ENCODE results near the gene ZNF273.
"Not testable (repeated sequence)": the region's sequence is repeated elsewhere in the genome, so short reads cannot be mapped to it uniquely, and the experiment has no call there.

The ZNF273 gene

GRCh38 chr7:64902806-64903721, at the start of gene ZNF273:
Gene ZNF273, plus strand, starts transcription at chr7:64903273. Its CDS starts 45 bp downstream, at chr7:64903318.
- DNase-seq (ENCODE audit: low read depth, low spot score) = peak; percentile 81

DNA sequence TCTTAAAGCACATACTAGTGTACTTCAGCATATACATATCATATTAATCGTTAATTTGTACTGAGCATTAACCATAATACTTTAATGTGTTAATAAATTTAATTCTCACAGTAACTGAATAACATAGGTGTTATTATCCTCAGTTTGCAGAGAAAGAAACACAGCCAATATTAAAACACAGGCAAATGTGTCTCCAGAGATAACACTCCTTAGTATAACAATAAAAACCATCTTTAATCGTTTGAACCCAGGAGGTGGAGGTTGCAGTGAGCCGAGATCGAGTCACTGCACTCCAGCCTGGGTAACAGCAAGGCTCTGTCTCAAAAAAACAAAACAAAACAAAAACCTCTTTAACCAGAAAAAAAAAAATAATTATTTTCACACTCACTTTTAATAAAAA, 49.4 kb upstream of the ZNF273 start:
- no peak for DNase-seq (ENCODE audit: low read depth, low spot score)

GRCh38 chr7:64854969-64855368, 48.1 kb upstream of the ZNF273 start:
- DNase-seq (ENCODE audit: low read depth, low spot score) = no peak

DNA sequence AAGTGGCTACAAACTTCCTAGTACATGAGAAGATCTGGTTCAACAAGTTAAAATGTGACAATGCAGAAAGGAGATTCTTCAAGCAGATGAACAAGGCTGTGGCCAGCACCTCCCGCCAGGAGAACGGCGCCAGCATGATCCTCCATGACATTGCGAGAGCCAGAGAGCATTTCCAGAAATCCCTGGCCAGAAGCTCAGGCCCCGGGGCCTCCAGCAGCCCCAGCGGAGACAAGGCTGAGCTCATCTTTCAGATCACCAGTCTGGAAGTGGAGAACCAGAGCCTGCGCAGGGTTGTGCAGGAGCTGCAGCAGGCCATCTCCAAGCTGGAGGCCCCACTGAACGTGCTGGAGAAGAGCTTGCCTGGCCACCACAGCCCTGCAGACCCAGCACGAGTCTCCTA, 40.1 kb upstream of the ZNF273 start:
- DNase-seq (ENCODE audit: low read depth, low spot score) = no peak

DNA sequence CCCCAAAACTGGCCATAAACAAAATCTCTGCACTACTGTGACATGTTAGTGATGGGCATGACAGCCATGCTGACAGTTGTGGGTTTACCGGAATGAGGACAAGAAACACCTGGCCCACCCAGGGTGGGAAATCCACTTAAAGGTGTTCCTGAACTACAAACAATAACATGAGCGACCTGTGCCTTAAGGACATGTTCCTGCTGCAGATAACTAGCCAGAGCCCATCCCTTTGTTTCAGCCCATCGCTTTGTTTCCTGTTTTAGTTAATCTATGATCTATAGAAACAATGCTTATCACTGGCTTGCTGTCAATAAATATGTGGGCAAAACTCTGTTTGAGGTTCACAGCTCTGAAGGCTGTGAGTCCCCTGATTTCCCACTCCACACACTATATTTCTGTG, 39.5 kb upstream of the ZNF273 start:
- not testable (repeated sequence) for DNase-seq (ENCODE audit: low read depth, low spot score)

DNA sequence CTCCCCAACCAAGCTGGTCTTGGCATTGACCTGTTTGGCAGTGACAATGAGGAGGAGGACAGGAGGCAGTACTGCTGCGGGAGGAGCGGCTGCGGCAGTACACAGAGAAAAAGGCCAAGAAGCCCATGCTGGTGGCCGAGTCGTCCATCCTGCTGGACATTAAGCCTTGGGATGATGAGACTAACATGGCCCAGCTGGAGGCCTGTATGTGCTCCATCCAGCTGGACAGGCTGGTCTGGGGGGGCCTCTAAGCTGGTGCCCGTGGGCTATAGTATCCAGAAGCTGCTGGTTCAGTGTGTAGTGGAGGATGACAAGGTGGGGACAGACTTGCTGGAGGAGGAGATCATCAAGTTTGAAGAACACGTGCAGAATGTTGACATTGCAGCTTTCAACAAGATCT, 39.1 kb upstream of the ZNF273 start:
- DNase-seq (ENCODE audit: low read depth, low spot score) = no peak

GRCh38 chr7:64867863-64868440, 35.1 kb upstream of the ZNF273 start:
- no peak for DNase-seq (ENCODE audit: low read depth, low spot score)

- no peak for DNase-seq (ENCODE audit: low read depth, low spot score)
Observed at GRCh38 chr7:64868499-64868898, 34.6 kb upstream of the ZNF273 start.

GRCh38 chr7:64869121-64869725, 33.9 kb upstream of the ZNF273 start:
- DNase-seq (ENCODE audit: low read depth, low spot score) = no peak

DNA sequence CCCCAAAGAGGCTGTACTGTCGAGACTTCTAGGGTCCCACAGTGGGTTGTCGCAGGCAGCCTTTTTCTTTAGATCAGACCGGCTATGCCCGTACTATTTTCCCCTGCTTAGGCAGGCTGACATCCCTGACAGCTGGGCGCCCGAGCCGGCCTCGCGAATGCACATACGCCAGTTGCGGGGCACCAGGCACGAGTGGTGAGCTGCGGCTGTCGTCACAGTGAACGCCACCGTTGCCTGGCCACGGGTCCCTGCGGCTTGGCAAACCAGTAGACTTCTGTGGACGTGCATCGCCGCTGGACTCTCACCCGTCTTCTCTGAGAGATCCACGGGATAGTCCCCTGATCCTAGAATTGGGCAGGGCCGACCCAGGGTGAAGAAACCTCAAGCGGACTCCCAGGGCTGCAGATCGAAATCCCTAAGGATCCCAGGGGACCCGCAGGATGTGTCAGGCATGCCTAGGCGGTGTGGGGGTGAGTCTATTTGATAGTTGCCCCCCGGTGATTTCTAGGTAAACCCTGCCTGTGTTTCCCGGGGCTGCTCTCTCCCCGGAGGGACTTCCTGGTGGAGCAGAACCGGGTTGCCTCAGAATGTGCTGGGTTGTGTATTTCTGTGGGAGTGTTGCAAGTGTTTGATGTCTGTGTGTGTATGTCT, 33.0 kb upstream of the ZNF273 start:
- no peak for DNase-seq (ENCODE audit: low read depth, low spot score)

DNA sequence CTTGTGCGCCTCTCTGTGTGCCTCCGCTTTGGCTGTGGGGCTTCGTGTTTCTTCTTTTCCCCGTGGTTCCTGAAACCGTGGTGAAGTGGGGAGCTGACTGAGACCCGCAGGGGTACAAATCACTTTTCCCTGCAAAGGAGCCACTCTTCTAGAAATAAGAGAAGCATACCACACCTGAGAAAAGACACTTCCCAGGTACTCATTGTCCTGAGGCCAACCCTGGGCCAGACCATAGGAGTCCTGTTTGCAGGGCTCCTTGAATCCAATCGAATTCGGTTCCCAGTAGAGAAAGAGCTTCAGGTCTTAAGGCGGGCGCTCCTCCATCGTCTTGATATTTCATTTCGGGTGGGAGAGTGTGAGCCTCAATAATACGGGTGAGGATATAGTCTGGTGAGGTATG, 32.4 kb upstream of the ZNF273 start:
- no peak for DNase-seq (ENCODE audit: low read depth, low spot score)

DNA sequence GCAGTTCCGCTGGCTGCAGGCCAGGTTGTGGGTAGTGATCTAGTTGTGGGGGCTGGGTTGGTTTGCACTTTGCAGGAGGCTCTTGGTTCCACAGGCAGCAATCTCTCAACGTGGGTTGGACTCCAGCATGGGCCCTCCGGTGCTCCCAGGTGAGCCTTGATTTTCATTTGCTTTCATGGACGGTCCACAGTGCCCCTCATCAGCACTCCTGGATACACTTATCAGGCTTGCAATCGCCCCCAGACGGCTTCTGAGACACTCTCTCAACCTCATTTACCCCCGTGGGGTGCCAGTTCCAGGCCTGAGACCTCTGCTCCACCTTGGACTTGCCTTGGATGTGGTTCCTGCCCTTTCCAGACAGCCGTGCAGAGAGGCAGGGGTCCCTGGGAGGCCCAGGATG, 31.3 kb upstream of the ZNF273 start:
- no peak for DNase-seq (ENCODE audit: low read depth, low spot score)

GRCh38 chr7:64872351-64873154, 30.5 kb upstream of the ZNF273 start:
- no peak for DNase-seq (ENCODE audit: low read depth, low spot score)

DNA sequence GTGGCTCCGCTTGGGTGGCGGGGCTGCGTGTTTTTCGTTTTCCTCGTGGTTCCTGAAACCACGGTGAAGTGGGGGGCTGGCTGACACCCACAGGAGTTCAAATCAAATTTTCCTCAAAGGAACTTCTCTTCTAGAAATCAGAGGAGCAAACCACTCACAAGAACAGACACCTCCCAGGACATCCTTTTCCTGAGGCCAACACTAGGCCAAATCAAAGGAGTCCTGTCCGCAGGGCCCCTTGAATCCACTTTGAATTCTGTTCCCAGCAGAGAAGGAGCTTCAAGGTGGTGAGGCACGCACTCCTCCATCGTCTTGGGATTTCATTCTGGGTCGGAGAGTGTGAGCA, 29.9 kb upstream of the ZNF273 start:
- no peak for DNase-seq (ENCODE audit: low read depth, low spot score)

GRCh38 chr7:64873517-64873916, 29.6 kb upstream of the ZNF273 start:
- DNase-seq (ENCODE audit: low read depth, low spot score) = no peak

DNA sequence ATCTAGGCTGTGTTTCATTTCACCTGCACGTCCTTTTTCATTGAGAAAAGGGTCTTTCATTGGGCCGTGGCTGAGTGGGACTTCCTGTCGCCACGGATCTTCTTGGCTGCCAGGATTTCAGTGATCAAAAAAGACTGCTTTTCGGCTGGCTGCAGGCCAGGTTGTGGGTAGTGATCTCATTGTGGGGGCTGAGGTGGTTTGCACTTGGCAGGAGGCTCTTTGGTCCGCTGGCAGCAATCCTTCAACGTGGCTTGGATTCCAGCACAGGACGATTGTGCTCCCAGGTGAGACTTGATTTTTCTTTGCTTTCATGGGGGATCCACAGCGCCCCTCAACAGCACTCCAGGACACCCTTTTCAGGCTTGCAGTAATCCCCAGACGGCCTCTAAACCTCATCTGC, 29.0 kb upstream of the ZNF273 start:
- DNase-seq (ENCODE audit: low read depth, low spot score) = no peak

DNA sequence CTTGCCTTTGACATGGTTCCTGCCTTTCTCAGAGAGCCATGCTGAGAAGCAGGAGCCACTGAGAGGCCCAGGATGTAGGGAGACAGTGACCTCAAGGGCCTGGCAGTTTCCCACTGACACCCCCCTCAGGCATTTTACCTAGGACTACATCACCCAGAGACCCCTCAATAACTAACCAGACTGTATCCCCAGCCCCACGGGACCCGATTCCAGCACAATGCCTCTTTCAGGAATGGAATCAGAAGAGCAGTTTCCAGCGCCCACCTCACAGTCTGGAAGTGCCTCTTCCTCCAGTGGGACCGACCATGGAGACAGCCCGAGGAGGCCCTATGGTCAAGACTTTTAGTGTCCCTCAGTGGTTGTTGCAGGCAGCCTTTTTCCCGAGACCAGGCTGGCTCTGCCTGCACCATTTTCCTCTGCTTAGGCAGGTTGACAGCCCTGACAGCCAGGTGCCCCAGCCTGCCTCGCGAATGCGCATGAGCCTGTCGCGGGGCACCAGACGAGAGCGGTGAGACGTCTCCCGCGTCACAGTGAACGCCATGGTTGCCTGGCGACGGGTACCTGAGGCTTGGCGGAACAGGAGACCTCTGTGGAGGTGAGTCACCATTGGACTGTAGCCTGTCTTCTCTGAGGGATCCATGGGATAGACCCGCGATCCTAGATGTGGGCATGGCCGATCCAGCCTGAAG, 28.4 kb upstream of the ZNF273 start:
- DNase-seq (ENCODE audit: low read depth, low spot score) = no peak

GRCh38 chr7:64875258-64875657, 27.8 kb upstream of the ZNF273 start:
- DNase-seq (ENCODE audit: low read depth, low spot score) = no peak

DNA sequence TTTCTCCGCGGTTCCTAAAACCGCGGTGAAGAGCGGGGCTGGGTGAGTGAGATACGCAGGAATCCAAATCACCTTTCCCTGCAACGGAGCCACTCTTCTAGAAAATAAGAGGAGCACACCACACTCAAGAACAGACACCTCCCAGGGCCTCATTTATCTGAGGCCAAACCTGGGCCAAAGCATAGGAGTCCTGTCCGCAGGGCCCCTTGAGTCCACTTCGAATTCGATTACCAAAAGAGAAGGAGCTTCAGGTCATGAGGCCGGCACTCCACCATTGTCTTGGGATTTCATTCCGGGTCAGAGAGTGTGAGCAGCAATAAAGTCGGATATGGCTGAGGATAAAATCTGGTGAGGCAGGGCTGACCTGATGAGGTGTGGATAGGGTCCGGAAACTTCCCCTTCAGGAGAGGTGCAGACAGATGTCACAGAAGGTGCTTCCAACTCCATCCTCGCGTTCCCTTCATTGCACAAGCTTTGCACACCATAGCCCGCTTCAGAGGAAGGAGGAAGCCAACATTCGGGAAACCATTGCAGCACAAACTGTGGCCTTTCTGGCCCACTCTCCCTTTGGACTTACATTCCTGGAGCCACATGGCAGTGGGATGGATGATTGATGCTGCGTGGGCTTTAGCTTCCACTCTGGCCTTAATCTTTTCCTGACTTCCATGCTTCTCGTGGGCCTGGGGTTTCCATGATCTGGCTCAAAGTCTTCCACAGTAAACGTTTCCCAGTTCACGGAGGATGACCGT, 27.2 kb upstream of the ZNF273 start:
- no peak for DNase-seq (ENCODE audit: low read depth, low spot score)
